WTC11 (cell line): ENCODE results near the gene SMAP1. TPM values are rescaled to one million over a fixed set of nuclear protein-coding genes. Genes with fewer than 3 reads are reported as not detected.

Experiments
- ATAC-seq: fragments of 200-7000 bp; cut with Tn5 transposase; 2 replicates; pipeline ENCODE4 v1.10.0; 2021; ENCODE audit warnings: mild to moderate bottlenecking, moderate library complexity
- CTCF ChIA-PET: fragments of 300-600 bp; sonication (Branson Sonifier 250); formaldehyde crosslinking; loops from one replicate; lab custom pipeline; 2021; ENCODE audit warnings: antibody characterized with exemption; lab: Charles Lee
- POLR2A ChIA-PET: fragments of 350-600 bp; sonication (Branson Sonifier 250); formaldehyde crosslinking; loops from one replicate; lab custom pipeline; 2021; ENCODE audit warnings: antibody characterized with exemption; lab: Charles Lee
- DNase-seq: peaks from one replicate; pipeline ENCODE4 v3.0.0; 2021; ENCODE audit warnings: low spot score
- H3K27ac Mint-ChIP-seq: 2 replicates; pipeline ENCODE4 v1.8.0; 2021; ENCODE audit warnings: mixed read lengths
- H3K27me3 Mint-ChIP-seq: 2 replicates; pipeline ENCODE4 v1.8.0; 2021; ENCODE audit warnings: low read depth, mild to moderate bottlenecking, moderate library complexity, mixed read lengths
- H3K36me3 Mint-ChIP-seq: 2 replicates; pipeline ENCODE4 v1.8.0; 2021; ENCODE audit warnings: mixed read lengths
- H3K4me1 Mint-ChIP-seq: 2 replicates; pipeline ENCODE4 v1.8.0; 2022; ENCODE audit warnings: mixed read lengths
- H3K4me3 Mint-ChIP-seq: 2 replicates; pipeline ENCODE4 v1.8.0; 2021; ENCODE audit warnings: mild to moderate bottlenecking, moderate library complexity, mixed read lengths
- H3K9me3 Mint-ChIP-seq: 2 replicates; pipeline ENCODE4 v1.8.0; 2021; ENCODE audit warnings: mixed read lengths
- AFF4 ChIP-seq: sonication (generic); formaldehyde crosslinking; IDR thresholded peaks from 2 replicates; pipeline ENCODE4 v1.8.1; 2023; ENCODE audit warnings: mild to moderate bottlenecking, missing genetic modification reagents, borderline replicate concordance
- ETV6 ChIP-seq: sonication (generic); formaldehyde crosslinking; IDR thresholded peaks from 2 replicates; pipeline ENCODE4 v1.8.1; 2022; ENCODE audit warnings: mild to moderate bottlenecking, missing genetic modification reagents
- FOXK1 ChIP-seq: sonication (generic); formaldehyde crosslinking; IDR thresholded peaks from 2 replicates; pipeline ENCODE4 v1.8.0; 2022; ENCODE audit warnings: mild to moderate bottlenecking, moderate library complexity, missing genetic modification reagents
- FOXP1 ChIP-seq: sonication (generic); formaldehyde crosslinking; IDR thresholded peaks from 2 replicates; pipeline ENCODE4 v1.8.0; 2022; ENCODE audit warnings: missing genetic modification reagents, mild to moderate bottlenecking, moderate library complexity, borderline replicate concordance
- FOXP4 ChIP-seq: sonication (generic); formaldehyde crosslinking; IDR thresholded peaks from 2 replicates; pipeline ENCODE4 v1.8.0; 2022; ENCODE audit warnings: mild to moderate bottlenecking, missing genetic modification reagents
- GABPB1 ChIP-seq: sonication (generic); formaldehyde crosslinking; IDR thresholded peaks from 2 replicates; pipeline ENCODE4 v1.8.1; 2023; ENCODE audit warnings: mild to moderate bottlenecking, missing genetic modification reagents
- GTF2I ChIP-seq: fragments of 250-450 bp; sonication (Bioruptor Pico); conservative IDR thresholded peaks from 2 replicates; pipeline ENCODE4 v1.4.0; 2021; ENCODE audit warnings: mild to moderate bottlenecking
- HMGA2 ChIP-seq: fragments of 250-450 bp; sonication (Bioruptor Pico); IDR thresholded peaks from 2 replicates; pipeline ENCODE4 v1.4.0; 2021; ENCODE audit warnings: mild to moderate bottlenecking, moderate library complexity
- JAZF1 ChIP-seq: fragments of 250-450 bp; sonication (Bioruptor Pico); IDR thresholded peaks from 2 replicates; pipeline ENCODE4 v1.9.0; 2021; ENCODE audit warnings: moderate library complexity, mild to moderate bottlenecking, inconsistent platforms
- MAX ChIP-seq: sonication (generic); formaldehyde crosslinking; IDR thresholded peaks from 2 replicates; pipeline ENCODE4 v1.8.0; 2022; ENCODE audit warnings: mild to moderate bottlenecking, missing genetic modification reagents
- MYBL2 ChIP-seq: sonication (generic); formaldehyde crosslinking; IDR thresholded peaks from 2 replicates; pipeline ENCODE4 v1.8.1; 2023; ENCODE audit warnings: mild to moderate bottlenecking, moderate library complexity, missing genetic modification reagents
- NR1H2 ChIP-seq: sonication (generic); formaldehyde crosslinking; IDR thresholded peaks from 2 replicates; pipeline ENCODE4 v1.9.0; 2021; ENCODE audit warnings: mild to moderate bottlenecking, moderate library complexity, missing genetic modification reagents
- PREB ChIP-seq: sonication (generic); formaldehyde crosslinking; IDR thresholded peaks from 2 replicates; pipeline ENCODE4 v1.8.1; 2022; ENCODE audit warnings: mild to moderate bottlenecking, missing genetic modification reagents, moderate library complexity, borderline replicate concordance
- TEAD1 ChIP-seq: sonication (generic); formaldehyde crosslinking; IDR thresholded peaks from 2 replicates; pipeline ENCODE4 v1.8.0; 2022; ENCODE audit warnings: mild to moderate bottlenecking, missing genetic modification reagents
- USF1 ChIP-seq: sonication (generic); formaldehyde crosslinking; IDR thresholded peaks from 2 replicates; pipeline ENCODE4 v1.8.0; 2022; ENCODE audit warnings: mild to moderate bottlenecking, missing genetic modification reagents
- ZNF263 ChIP-seq: sonication (generic); formaldehyde crosslinking; IDR thresholded peaks from 2 replicates; pipeline ENCODE4 v1.8.1; 2022; ENCODE audit warnings: low read depth, mild to moderate bottlenecking, moderate library complexity, missing genetic modification reagents
- ZNF281 ChIP-seq: sonication (generic); formaldehyde crosslinking; IDR thresholded peaks from 2 replicates; pipeline ENCODE4 v1.8.0; 2023; ENCODE audit warnings: mild to moderate bottlenecking, missing genetic modification reagents
- ZNF396 ChIP-seq: fragments of 250-450 bp; sonication (Bioruptor Pico); IDR thresholded peaks from 2 replicates; pipeline ENCODE4 v1.8.0; 2021; ENCODE audit warnings: mild to moderate bottlenecking, moderate library complexity, borderline replicate concordance
- total RNA-seq: library from RNA; stranded (reverse); gene quantifications from 3 replicates; pipeline ENCODE4 v1.2.3, GENCODE V29; 2021

Gene SMAP1
- total RNA-seq, 1 experiment from 2014 or later: 29.0 TPM

GRCh38 chr6:70753870-70754380 is 86.2 kb downstream of the SMAP1 start (continued):
- TF ChIP-seq PREB (CRISPR knock-in tag) (no peak), GTF2I (CRISPR knock-in tag) (no peak), MYBL2 (no peak), HMGA2 (CRISPR knock-in tag) (no peak), FOXK1 (CRISPR knock-in tag) (no peak), ZNF263 (no peak)

GRCh38 chr6:70758883-70759282 is 91.2 kb downstream of the SMAP1 start:
- no peaks in the 10 kb centered on the region for H3K27me3 Mint-ChIP-seq
- H3K4me1 Mint-ChIP-seq: peaks cover 28% of the 10 kb centered on the region
- no peak for TF ChIP-seq GABPB1 (CRISPR knock-in tag)
- no peak for TF ChIP-seq ZNF281 (CRISPR knock-in tag)
- no peak for TF ChIP-seq HMGA2 (CRISPR knock-in tag)
- TF ChIP-seq JAZF1 (CRISPR knock-in tag): no peak
- ATAC-seq: peak; percentile 92
- H3K27ac Mint-ChIP-seq: peak overlapping the region; percentile 92
- H3K9me3 Mint-ChIP-seq: peaks cover 6% of the 10 kb centered on the region
- no peak for DNase-seq
- ChIA-PET POLR2A (no interaction called here), CTCF (interaction anchor here (1.2 to 1.8 kb wide), 3 partner anchors 52 to 197 kb away, joined by 4 to 5 read pairs (median 4); partner anchors contain the start of gene B3GAT2)
- H3K4me3 Mint-ChIP-seq: no peak overlapping the region
- H3K36me3 Mint-ChIP-seq: peaks cover 12% of the 10 kb centered on the region

GRCh38 chr6:70763754-70764510 is 96.2 kb downstream of the SMAP1 start:
- DNase-seq (no peak), ATAC-seq (no peak)
- Mint-ChIP-seq H3K27ac (0 out of 2 replicates have a peak overlapping the region, but pooled peaks have one; percentile 13), H3K36me3 (peaks cover 20% of the 10 kb centered on the region), H3K4me3 (no peak overlapping the region), H3K9me3 (peaks cover 10% of the 10 kb centered on the region; the same call in 1 of the 2 replicates), H3K27me3 (no peaks in the 10 kb centered on the region), H3K4me1 (peaks cover 22% of the 10 kb centered on the region)
- TF ChIP-seq FOXP1 (CRISPR knock-in tag) (no peak), ETV6 (CRISPR knock-in tag) (no peak), ZNF396 (no peak), FOXP4 (no peak), MAX (CRISPR knock-in tag) (no peak), TEAD1 (CRISPR knock-in tag) (no peak), ZNF263 (no peak), AFF4 (CRISPR knock-in tag) (no peak), USF1 (CRISPR knock-in tag) (no peak), NR1H2 (CRISPR knock-in tag) (no peak)
- ChIA-PET POLR2A (no interaction called here), CTCF (interaction anchor here (0.6 kb wide), 2 partner anchors 131 to 248 kb away, joined by 4 to 6 read pairs; no protein-coding TSS in a partner anchor)
